Neutrophil (primary cell): ENCODE results near the gene LRP8.

Experiments
- H3K27ac ChIP-seq: fragments of 200-600 bp; sonication (generic); 2 replicates; pipeline ENCODE4 v1.5.1; 2016; ENCODE audit warnings: mild to moderate bottlenecking, moderate library complexity
- H3K27me3 ChIP-seq: fragments of 200-600 bp; sonication (generic); 2 replicates; pipeline ENCODE4 v1.6.0; 2016; ENCODE audit warnings: mild to moderate bottlenecking
- H3K36me3 ChIP-seq: fragments of 200-600 bp; sonication (generic); 2 replicates; pipeline ENCODE4 v1.5.1; 2017
- H3K4me1 ChIP-seq, 2 experiments: fragments of 200-600 bp in 1 of 2; sonication (generic) in 1 of 2; 1 replicate in 1 of 2; 2 replicates in 1 of 2; pipeline versions ENCODE4 v1.5.1 to v1.6.1; 2013 to 2016; ENCODE audit warnings: low read depth in 1 of 2, low read length in 1 of 2, mild to moderate bottlenecking in 1 of 2, moderate library complexity in 1 of 2; ENCODE audit not compliant: control insufficient read depth in 1 of 2, insufficient read depth in 1 of 2
- H3K4me3 ChIP-seq, 2 experiments: fragments of 200-600 bp in 1 of 2; sonication (generic) in 1 of 2; 1 replicate in 1 of 2; 2 replicates in 1 of 2; pipeline ENCODE4 v1.5.1; 2013 to 2016; ENCODE audit warnings: low read depth in 1 of 2, low read length in 1 of 2, mild to moderate bottlenecking in 1 of 2, moderate library complexity in 1 of 2
- H3K9me3 ChIP-seq: fragments of 200-600 bp; sonication (generic); 2 replicates; pipeline ENCODE4 v1.5.1; 2016
- TF ChIP-seq, protein P1 (sequence below): fragments of 200-600 bp; sonication (generic); IDR thresholded peaks from 2 replicates; pipeline ENCODE4 v1.5.1; 2016; ENCODE audit warnings: antibody characterized with exemption

LRP8 gene

DNA sequence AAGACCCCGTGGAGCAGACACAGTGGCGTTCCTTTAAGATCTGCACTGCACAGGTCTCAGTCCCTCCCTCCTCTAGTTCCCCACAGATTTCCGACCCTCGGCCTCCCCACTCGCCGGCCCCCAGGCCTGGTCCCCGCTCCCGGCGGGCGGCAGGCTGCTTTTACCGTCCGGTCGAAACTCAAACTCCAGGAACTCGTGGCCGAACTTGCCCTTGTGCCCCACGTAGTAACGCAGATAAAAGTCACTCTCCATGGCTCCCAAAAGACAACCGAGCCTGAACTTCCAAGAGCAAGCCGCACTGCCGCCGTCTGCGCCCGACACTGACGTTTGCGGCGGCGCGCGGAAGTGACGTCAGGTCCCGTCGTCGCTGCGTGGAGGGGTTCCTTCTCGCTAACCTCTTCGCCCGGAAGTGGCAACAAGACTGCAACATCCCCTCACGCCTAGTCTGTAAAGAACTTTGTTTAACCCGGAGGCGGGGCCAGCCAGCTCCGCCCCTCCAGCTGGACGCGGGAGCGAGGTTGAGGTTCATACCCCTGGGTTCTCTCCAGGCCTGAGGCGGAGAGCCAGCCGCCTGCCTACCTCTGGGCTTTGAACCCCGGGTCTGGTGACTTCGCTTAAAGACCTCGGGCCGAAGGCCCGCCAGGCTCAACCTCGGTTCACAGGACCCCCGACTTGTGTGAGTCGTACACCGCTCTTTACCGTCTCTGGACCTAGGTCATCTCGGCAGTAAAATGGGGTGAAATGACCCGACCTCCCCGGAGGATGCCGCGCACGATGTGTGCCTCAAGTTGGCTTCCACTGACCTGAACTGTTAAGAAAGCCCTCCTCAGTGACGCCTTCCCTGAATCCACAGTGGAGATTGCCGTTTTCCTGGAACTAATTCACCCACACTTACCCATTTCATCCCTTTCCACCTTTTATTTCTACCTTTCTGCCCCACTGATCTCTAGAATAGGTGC lies 89.4 kb downstream of the LRP8 start, which contains the start of gene MAGOH:
Gene MAGOH (minus strand): TSS at position 322 of the 959 bp plus-strand sequence. CDS start 70 bp downstream, at position 252.
- peaks cover 7% of the 10 kb centered on the region for H3K27me3 ChIP-seq
- no peaks in the 10 kb centered on the region for H3K9me3 ChIP-seq
- peak within 1 kb of the TSS; percentile 84 for H3K27ac ChIP-seq
- H3K4me1 ChIP-seq = peaks cover 12 to 19% of the 10 kb centered on the region in 2 experiments
- TF ChIP-seq, protein P1, sequence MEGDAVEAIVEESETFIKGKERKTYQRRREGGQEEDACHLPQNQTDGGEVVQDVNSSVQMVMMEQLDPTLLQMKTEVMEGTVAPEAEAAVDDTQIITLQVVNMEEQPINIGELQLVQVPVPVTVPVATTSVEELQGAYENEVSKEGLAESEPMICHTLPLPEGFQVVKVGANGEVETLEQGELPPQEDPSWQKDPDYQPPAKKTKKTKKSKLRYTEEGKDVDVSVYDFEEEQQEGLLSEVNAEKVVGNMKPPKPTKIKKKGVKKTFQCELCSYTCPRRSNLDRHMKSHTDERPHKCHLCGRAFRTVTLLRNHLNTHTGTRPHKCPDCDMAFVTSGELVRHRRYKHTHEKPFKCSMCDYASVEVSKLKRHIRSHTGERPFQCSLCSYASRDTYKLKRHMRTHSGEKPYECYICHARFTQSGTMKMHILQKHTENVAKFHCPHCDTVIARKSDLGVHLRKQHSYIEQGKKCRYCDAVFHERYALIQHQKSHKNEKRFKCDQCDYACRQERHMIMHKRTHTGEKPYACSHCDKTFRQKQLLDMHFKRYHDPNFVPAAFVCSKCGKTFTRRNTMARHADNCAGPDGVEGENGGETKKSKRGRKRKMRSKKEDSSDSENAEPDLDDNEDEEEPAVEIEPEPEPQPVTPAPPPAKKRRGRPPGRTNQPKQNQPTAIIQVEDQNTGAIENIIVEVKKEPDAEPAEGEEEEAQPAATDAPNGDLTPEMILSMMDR = peak; percentile 30
- H3K36me3 ChIP-seq = peaks cover 24% of the 10 kb centered on the region
- H3K4me3 ChIP-seq = peak within 1 kb of the TSS; percentile 87 to 99

DNA sequence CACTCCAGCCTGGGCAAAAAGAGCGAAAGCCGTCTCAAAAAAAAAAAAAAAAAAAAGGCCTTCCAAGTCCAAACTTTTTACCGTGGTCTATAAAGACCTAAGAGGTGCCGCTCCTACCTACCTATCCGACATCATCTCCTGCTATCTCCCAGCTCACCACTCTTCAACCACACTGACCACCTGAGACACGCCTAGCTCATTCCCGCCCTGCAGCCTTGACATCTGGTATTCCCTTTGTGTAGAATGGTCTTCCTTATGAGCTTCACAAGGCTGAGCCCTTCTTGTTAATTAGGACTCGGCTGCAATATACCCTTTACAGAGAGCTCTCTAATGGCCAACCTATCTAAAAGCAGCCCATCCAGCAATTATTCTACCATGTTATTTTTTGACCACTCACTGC lies 90.2 kb downstream of the LRP8 start:
- Histone ChIP-seq H3K4me1 (peaks cover 12 to 19% of the 10 kb centered on the region in 2 experiments), H3K9me3 (no peaks in the 10 kb centered on the region), H3K27me3 (peaks cover 7% of the 10 kb centered on the region), H3K4me3 (peak overlapping the region; percentile 87 to 99), H3K27ac (peak overlapping the region; percentile 84), H3K36me3 (peaks cover 32% of the 10 kb centered on the region)
- TF ChIP-seq, protein P1 = no peak

DNA sequence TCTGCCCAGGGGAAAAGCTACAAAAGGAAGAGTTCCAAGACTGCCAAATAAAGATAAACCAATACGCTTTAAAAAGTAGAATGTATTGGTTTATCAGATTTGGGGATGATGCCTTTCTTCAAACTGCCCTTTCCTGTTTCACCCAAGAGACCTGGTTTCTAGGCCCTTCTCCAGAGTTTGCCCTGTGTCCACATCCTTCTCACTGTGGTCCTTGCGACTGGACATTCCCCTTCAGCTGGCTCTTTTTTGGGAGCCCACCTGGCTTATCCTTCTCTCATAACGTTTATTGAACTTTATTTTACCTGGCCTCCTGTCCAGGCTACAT lies 106.9 kb downstream of the LRP8 start:
- H3K4me1 ChIP-seq = peaks cover 26 to 27% of the 10 kb centered on the region in 2 experiments
- H3K27ac ChIP-seq = peak overlapping the region; percentile 80
- no peaks in the 10 kb centered on the region for H3K36me3 ChIP-seq
- no peaks in the 10 kb centered on the region for H3K27me3 ChIP-seq
- H3K9me3 ChIP-seq = no peaks in the 10 kb centered on the region
- H3K4me3 ChIP-seq = peak overlapping the region; percentile 80 to 95
- TF ChIP-seq, protein P1 = no peak

DNA sequence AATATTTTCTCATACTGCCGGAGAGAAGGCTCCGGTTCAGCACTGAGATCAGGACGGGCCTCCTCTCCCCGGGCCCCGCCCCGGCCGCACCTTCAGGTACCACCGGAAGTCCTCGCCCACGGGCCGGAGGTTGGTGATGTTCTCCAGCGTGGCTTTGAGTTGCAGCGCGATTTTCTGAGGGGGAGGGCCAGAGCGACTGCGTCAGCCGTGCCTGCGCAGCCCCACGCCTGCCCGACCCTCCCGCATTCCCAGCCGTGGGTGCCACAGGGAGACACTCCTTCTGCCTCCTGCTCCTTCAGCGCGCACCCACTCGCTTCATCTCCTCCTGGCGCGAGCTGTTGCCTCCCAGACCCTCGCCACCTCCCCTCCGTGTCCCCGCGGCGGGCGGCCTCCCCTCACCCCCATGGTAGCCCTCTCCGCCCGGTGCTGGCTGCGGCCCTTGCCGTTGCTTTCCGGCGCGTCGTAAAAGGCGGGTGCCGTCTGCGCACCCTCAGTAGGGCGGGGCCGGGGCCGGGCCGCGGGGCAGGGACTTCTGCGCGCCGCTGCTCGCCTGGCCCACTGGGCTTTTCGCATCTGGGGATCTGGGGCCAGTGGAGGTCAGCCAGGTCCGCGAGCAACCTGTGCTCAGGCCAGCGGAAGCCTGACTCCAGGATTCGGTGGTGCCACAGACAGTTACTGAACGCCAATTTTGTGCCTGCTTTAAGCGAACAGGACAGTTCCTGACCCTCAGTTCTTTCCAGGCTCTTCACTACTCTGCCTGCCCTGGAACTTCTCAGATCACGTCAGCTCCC lies 107.5 kb downstream of the LRP8 start, which contains the start of gene CZIB:
Gene CZIB (minus strand): TSS at position 464 of the 791 bp plus-strand sequence. CDS start 59 bp downstream, at position 405.
- TF ChIP-seq, protein P1 = peak; percentile 28
- no peaks in the 10 kb centered on the region for H3K36me3 ChIP-seq
- H3K9me3 ChIP-seq = no peaks in the 10 kb centered on the region
- peak within 1 kb of the TSS; percentile 80 for H3K27ac ChIP-seq
- no peaks in the 10 kb centered on the region for H3K27me3 ChIP-seq
- H3K4me1 ChIP-seq = peaks cover 29 to 30% of the 10 kb centered on the region in 2 experiments
- peak within 1 kb of the TSS; percentile 80 to 95 for H3K4me3 ChIP-seq

DNA sequence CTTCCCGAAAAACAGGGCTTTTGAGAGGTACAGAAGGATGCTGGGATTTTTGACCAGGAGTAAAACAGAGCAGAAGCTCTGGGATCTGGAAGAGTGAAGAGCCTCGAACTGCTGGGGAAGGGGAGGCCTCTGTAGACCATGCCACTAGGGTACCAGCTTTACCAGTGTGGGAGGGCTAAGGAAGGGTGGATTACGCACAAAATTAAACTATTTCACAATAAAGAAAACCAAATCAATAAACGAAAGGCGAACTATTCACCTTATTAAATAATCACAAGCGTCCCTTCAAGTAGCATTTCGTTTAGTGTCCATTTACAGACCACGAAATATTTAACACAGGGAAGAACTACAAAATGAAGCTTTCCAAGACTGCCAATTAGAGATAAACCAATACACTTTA lies 108.2 kb downstream of the LRP8 start:
- peak overlapping the region; percentile 80 for H3K27ac ChIP-seq
- no peaks in the 10 kb centered on the region for H3K27me3 ChIP-seq
- H3K4me1 ChIP-seq = peaks cover 29 to 30% of the 10 kb centered on the region in 2 experiments
- TF ChIP-seq, protein P1 = no peak
- no peaks in the 10 kb centered on the region for H3K9me3 ChIP-seq
- peak overlapping the region; percentile 80 to 95 for H3K4me3 ChIP-seq
- peaks cover under 1% of the 10 kb centered on the region for H3K36me3 ChIP-seq
